ENCODE measurements around the gene DIS3L2.
"Not testable (repeated sequence)": the region's sequence is repeated elsewhere in the genome, so short reads cannot be mapped to it uniquely, and the experiment has no call there.

The DIS3L2 gene

GRCh38 chr2:232334885-232335205 is 373.3 kb downstream of the DIS3L2 start:
- DNase-seq (ENCODE audit: low read depth): not testable (repeated sequence)

GRCh38 chr2:232335206-232335858 is 373.8 kb downstream of the DIS3L2 start:
- not testable (repeated sequence) for DNase-seq (ENCODE audit: low read depth)

GRCh38 chr2:232335859-232336215 is 374.3 kb downstream of the DIS3L2 start:
- DNase-seq (ENCODE audit: low read depth): no peak

GRCh38 chr2:232336241-232336736 is 374.8 kb downstream of the DIS3L2 start:
- DNase-seq (ENCODE audit: low read depth): no peak

GRCh38 chr2:232336981-232337720 is 375.6 kb downstream of the DIS3L2 start:
- DNase-seq (ENCODE audit: low read depth): no peak

GRCh38 chr2:232338094-232338758 is 376.7 kb downstream of the DIS3L2 start:
- not testable (repeated sequence) for DNase-seq (ENCODE audit: low read depth)

- no peak for DNase-seq (ENCODE audit: low read depth)
Measured at GRCh38 chr2:232338759-232339106, 377.2 kb downstream of the DIS3L2 start.

- no peak for DNase-seq (ENCODE audit: low read depth)
Measured at GRCh38 chr2:232339121-232340081, 377.9 kb downstream of the DIS3L2 start.

- no peak for DNase-seq (ENCODE audit: low read depth)
Measured at GRCh38 chr2:232340171-232340935, 378.8 kb downstream of the DIS3L2 start.

GRCh38 chr2:232341061-232341738 is 379.7 kb downstream of the DIS3L2 start:
- DNase-seq (ENCODE audit: low read depth): no peak

- DNase-seq (ENCODE audit: low read depth): no peak
Measured at GRCh38 chr2:232341739-232342126, 380.2 kb downstream of the DIS3L2 start.

GRCh38 chr2:232342635-232343565 is 381.4 kb downstream of the DIS3L2 start:
- DNase-seq (ENCODE audit: low read depth): no peak

- no peak for DNase-seq (ENCODE audit: low read depth)
Measured at GRCh38 chr2:232343821-232344220, 382.3 kb downstream of the DIS3L2 start.

GRCh38 chr2:232345251-232345650 is 383.7 kb downstream of the DIS3L2 start:
- no peak for DNase-seq (ENCODE audit: low read depth)

GRCh38 chr2:232347369-232347768 is 385.9 kb downstream of the DIS3L2 start:
- DNase-seq (ENCODE audit: low read depth): no peak

GRCh38 chr2:232348936-232349335 is 387.4 kb downstream of the DIS3L2 start:
- DNase-seq (ENCODE audit: low read depth): no peak

GRCh38 chr2:232349546-232349945 is 388.0 kb downstream of the DIS3L2 start:
- DNase-seq (ENCODE audit: low read depth): no peak

- no peak for DNase-seq (ENCODE audit: low read depth)
Measured at GRCh38 chr2:232349946-232350635, 388.6 kb downstream of the DIS3L2 start.
